Esophagus muscularis mucosa (tissue), 4 donors: ENCODE measurements around the gene DNM3. TPM values are rescaled to one million over a fixed set of nuclear protein-coding genes. Genes with fewer than 3 reads are reported as not detected.

Source experiments
- DNase-seq: peaks from one replicate; pipeline ENCODE4 v3.0.0-alpha.2; 2017; ENCODE audit errors: extremely low spot score
- H3K27ac ChIP-seq, 4 donors: fragments of 200-600 bp; sonication (generic); replicated peaks in 1 of 4; 1 replicate in 3 of 4; 2 replicates in 1 of 4; pipeline ENCODE4 v1.5.1; 2016 to 2019; ENCODE audit warnings: mild to moderate bottlenecking in 1 of 4
- H3K27me3 ChIP-seq, 4 donors: fragments of 200-600 bp; sonication (generic); one replicate each; pipeline versions ENCODE4 v1.5.1 to v1.6.0; 2016 to 2019
- H3K36me3 ChIP-seq, 4 donors: fragments of 200-600 bp; sonication (generic); one replicate each; pipeline ENCODE4 v1.5.1; 2016 to 2019
- H3K4me1 ChIP-seq, 4 donors: fragments of 200-600 bp; sonication (generic); one replicate each; pipeline ENCODE4 v1.5.1; 2016 to 2019
- H3K4me3 ChIP-seq, 4 donors: fragments of 200-600 bp; sonication (generic); 1 replicate in 2 of 4; 2 replicates in 2 of 4; pipeline ENCODE4 v1.5.1; 2016 to 2019; ENCODE audit warnings: mild to moderate bottlenecking in 4 of 4, moderate library complexity in 1 of 4
- H3K9me3 ChIP-seq, 4 donors: fragments of 200-600 bp; sonication (generic); 1 replicate in 3 of 4; 2 replicates in 1 of 4; pipeline ENCODE4 v1.5.1; 2016 to 2019
- CTCF ChIP-seq, 3 experiments: fragments of 200-600 bp in 2 of 3; fragments of 450-650 bp in 1 of 3; sonication (generic) in 2 of 3; IDR thresholded peaks; one replicate each; pipeline ENCODE4 v1.5.1; 2017 to 2019; ENCODE audit warnings: antibody characterized with exemption in 3 of 3, mild to moderate bottlenecking in 2 of 3, moderate library complexity in 1 of 3
- EP300 ChIP-seq: sonication (generic); formaldehyde crosslinking; IDR thresholded peaks from one replicate; pipeline ENCODE4 v1.6.1; 2017; ENCODE audit warnings: antibody characterized with exemption
- POLR2A ChIP-seq: fragments of 450-650 bp; IDR thresholded peaks from one replicate; pipeline ENCODE4 v1.6.1; 2017; ENCODE audit warnings: antibody characterized with exemption, moderate library complexity, mild to moderate bottlenecking, low read depth
- POLR2AphosphoS5 ChIP-seq, 2 donors: sonication (generic); formaldehyde crosslinking; IDR thresholded peaks; one replicate each; pipeline ENCODE4 v1.6.1; 2017; ENCODE audit warnings: antibody characterized with exemption in 2 of 2
- WGBS: methylation state at CpG from one replicate; pipeline ENCODE4 v1.1.5; 2018; 5-methylcytosine and 5-hydroxymethylcytosine counted together
- intact Hi-C: fragments of 100-400 bp; cut with DNase I; formaldehyde crosslinking; loops from one replicate; pipeline ENCODE4 v1.15.1; 2023
- total RNA-seq, 4 donors: library from RNA; depleted of rRNA; stranded (reverse); fragments of >200 nt; gene quantifications; one replicate each; pipeline versions ENCODE4 v1.1.0 to v1.2.1, GENCODE V29; 2016

The DNM3 gene
- total RNA-seq, 4 donors from 2014 or later = 3.3 to 6.4 (median 3.9) TPM

- Histone ChIP-seq H3K27me3 (no peaks in the 10 kb centered on the region), H3K36me3 (no peaks in the 10 kb centered on the region), H3K4me1 (peaks cover 0 to 7% (median 6%) of the 10 kb centered on the region in 4 donors), H3K9me3 (no peaks in the 10 kb centered on the region), H3K27ac (no peak overlapping the region), H3K4me3 (no peak overlapping the region)
- DNase-seq = peak; percentile 86
- no peak for TF ChIP-seq POLR2AphosphoS5 (IDR thresholded peaks at IDR 0.05)
- intact Hi-C loops = no loop called here
- WGBS = 58% methylated on average over 2 of the region's 2 CpGs
These were observed 21.4 kb upstream of the DNM3 start for GRCh38 chr1:171819946-171820345.

GRCh38 chr1:171826973-171827372 is 14.3 kb upstream of the DNM3 start:
- H3K27me3 ChIP-seq = no peaks in the 10 kb centered on the region
- WGBS = 14% methylated on average over 1 of the region's 1 CpG
- TF ChIP-seq POLR2AphosphoS5 (IDR thresholded peaks at IDR 0.05) (no peak), EP300 (no peak), POLR2A (no peak), CTCF (IDR thresholded peaks at IDR 0.05) (no peak)

DNA sequence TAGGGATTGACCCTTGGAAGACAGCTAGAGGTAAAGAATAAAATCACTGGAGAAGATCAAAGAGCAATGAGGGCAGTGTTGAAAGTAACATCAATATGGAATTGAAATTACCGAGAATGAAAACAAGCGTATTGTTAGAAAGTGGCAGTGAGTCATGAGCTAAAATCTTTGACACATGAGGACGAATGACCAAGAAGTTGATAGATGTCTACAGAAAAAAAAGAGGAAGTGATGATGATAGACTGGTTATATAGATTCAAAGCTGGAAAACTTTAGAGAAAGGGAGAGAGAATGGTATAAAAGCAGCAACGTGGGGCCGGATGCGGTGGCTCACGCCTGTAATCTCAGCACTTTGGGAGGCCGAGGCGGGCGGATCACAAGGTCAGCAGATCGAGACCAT is 12.5 kb upstream of the DNM3 start:
- Histone ChIP-seq H3K4me3 (no peak overlapping the region), H3K27ac (no peak overlapping the region), H3K36me3 (no peaks in the 10 kb centered on the region), H3K9me3 (no peaks in the 10 kb centered on the region), H3K27me3 (no peaks in the 10 kb centered on the region), H3K4me1 (no peaks in the 10 kb centered on the region)
- 93% methylated on average over 11 of the region's 11 CpGs for WGBS
- DNase-seq = no peak
- no peak for TF ChIP-seq EP300
- no peak for TF ChIP-seq POLR2A
- TF ChIP-seq POLR2AphosphoS5 (IDR thresholded peaks at IDR 0.05) = no peak
- TF ChIP-seq CTCF (IDR thresholded peaks at IDR 0.05) = no peak
- intact Hi-C loops = no loop called here

More at GRCh38 chr1:171826973-171827372, 14.3 kb upstream of the DNM3 start:
- Histone ChIP-seq H3K27ac (no peak overlapping the region), H3K36me3 (no peaks in the 10 kb centered on the region), H3K4me1 (no peaks in the 10 kb centered on the region), H3K4me3 (no peak overlapping the region), H3K9me3 (no peaks in the 10 kb centered on the region)
- DNase-seq = no peak
- intact Hi-C loops = no loop called here

- intact Hi-C loops = no loop called here
- no peaks in the 10 kb centered on the region for H3K36me3 ChIP-seq
- WGBS = 57% methylated on average over 4 of the region's 4 CpGs
- H3K4me1 ChIP-seq = no peaks in the 10 kb centered on the region
- H3K27ac ChIP-seq = no peak overlapping the region
- TF ChIP-seq EP300 = no peak
- TF ChIP-seq POLR2AphosphoS5 (IDR thresholded peaks at IDR 0.05) = no peak
- no peak for TF ChIP-seq POLR2A
- no peaks in the 10 kb centered on the region for H3K27me3 ChIP-seq
- no peaks in the 10 kb centered on the region for H3K9me3 ChIP-seq
- DNase-seq = no peak
- no peak overlapping the region for H3K4me3 ChIP-seq
These were observed 8.0 kb upstream of the DNM3 start for GRCh38 chr1:171833091-171833825.

DNA sequence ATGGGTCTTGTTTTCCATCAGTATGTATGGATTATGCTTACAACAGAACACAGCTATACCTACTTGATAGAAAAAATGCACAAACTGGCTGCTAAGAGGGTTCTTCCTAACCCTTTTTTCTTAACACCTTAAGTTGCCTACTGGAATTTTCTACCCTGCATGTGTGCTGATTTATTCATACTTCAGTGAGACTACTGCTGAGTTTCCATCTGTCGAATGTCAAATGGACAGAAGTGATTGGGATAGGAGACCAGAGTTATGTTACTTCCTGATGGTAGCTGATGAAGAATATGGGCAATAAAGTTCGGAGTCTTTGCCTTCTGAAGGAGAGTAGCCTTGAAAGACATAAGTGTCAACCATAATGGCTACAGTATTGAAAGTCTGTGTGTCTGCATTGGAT is 6.5 kb upstream of the DNM3 start:
- WGBS = 100% methylated on average over 2 of the region's 2 CpGs
- no peak for DNase-seq
- Histone ChIP-seq H3K9me3 (no peaks in the 10 kb centered on the region), H3K4me3 (no peak overlapping the region), H3K4me1 (no peaks in the 10 kb centered on the region), H3K27ac (no peak overlapping the region), H3K36me3 (no peaks in the 10 kb centered on the region), H3K27me3 (no peaks in the 10 kb centered on the region)
- no peak for TF ChIP-seq POLR2A
- no peak for TF ChIP-seq EP300
- TF ChIP-seq CTCF (IDR thresholded peaks at IDR 0.05) = no peak
- TF ChIP-seq POLR2AphosphoS5 (IDR thresholded peaks at IDR 0.05) = no peak
- intact Hi-C loops = no loop called here

GRCh38 chr1:171835891-171836290 is 5.4 kb upstream of the DNM3 start:
- H3K36me3 ChIP-seq = no peaks in the 10 kb centered on the region
- H3K27me3 ChIP-seq = no peaks in the 10 kb centered on the region
- DNase-seq = no peak
- peaks cover 0 to 1% (median 0%) of the 10 kb centered on the region in 4 donors for H3K9me3 ChIP-seq
- intact Hi-C loops = no loop called here
- H3K4me1 ChIP-seq = peaks cover 0 to 5% (median 5%) of the 10 kb centered on the region in 4 donors
- no peak overlapping the region for H3K4me3 ChIP-seq
- no peak overlapping the region for H3K27ac ChIP-seq
- no peak for TF ChIP-seq CTCF (IDR thresholded peaks at IDR 0.05)
- no peak for TF ChIP-seq POLR2A
- TF ChIP-seq POLR2AphosphoS5 (IDR thresholded peaks at IDR 0.05) = no peak
